ENCODE measurements around the gene TRPM3. TPM values are rescaled to one million over a fixed set of nuclear protein-coding genes. Genes with fewer than 3 reads are reported as not detected.

Gene TRPM3
- total and polyA plus RNA-seq, 2 experiments from 2014 or later: 0.24 TPM; not detected in 1

DNA sequence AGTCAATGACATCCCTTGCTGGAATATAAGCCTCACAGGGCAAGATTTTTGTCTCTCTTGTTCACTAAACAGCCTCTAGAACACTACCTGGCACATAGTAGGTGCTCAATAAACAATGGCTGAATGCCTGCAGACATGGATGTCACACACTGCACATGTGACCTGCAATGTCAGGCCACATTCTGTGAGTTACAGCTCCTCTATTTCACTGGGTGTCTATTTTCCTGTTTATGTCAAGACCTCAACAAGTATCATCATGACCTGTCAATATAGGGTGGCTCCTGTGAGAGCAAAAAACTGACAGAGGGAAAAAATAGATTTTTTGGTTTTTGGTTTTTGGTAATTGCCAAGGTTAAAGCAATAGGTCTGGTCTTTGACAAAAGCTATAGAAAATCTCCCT is 562.3 kb downstream of the TRPM3 start:
- Histone ChIP-seq H3K27ac (no peak overlapping the region), H3K9me3 (ENCODE audit: low read depth) (no peaks in the 10 kb centered on the region), H3K4me3 (no peak overlapping the region), H3K4me1 (ENCODE audit: low read depth) (no peaks in the 10 kb centered on the region), H3K27me3 (no peaks in the 10 kb centered on the region), H3K36me3 (no peaks in the 10 kb centered on the region)
- TF ChIP-seq, protein P1, sequence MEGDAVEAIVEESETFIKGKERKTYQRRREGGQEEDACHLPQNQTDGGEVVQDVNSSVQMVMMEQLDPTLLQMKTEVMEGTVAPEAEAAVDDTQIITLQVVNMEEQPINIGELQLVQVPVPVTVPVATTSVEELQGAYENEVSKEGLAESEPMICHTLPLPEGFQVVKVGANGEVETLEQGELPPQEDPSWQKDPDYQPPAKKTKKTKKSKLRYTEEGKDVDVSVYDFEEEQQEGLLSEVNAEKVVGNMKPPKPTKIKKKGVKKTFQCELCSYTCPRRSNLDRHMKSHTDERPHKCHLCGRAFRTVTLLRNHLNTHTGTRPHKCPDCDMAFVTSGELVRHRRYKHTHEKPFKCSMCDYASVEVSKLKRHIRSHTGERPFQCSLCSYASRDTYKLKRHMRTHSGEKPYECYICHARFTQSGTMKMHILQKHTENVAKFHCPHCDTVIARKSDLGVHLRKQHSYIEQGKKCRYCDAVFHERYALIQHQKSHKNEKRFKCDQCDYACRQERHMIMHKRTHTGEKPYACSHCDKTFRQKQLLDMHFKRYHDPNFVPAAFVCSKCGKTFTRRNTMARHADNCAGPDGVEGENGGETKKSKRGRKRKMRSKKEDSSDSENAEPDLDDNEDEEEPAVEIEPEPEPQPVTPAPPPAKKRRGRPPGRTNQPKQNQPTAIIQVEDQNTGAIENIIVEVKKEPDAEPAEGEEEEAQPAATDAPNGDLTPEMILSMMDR (IDR thresholded peaks at IDR 0.05; ENCODE audit: low read depth, low read length): no peak
- no peak for DNase-seq (ENCODE audit: low read depth in 1 of 2, low spot score in 1 of 2)

DNA sequence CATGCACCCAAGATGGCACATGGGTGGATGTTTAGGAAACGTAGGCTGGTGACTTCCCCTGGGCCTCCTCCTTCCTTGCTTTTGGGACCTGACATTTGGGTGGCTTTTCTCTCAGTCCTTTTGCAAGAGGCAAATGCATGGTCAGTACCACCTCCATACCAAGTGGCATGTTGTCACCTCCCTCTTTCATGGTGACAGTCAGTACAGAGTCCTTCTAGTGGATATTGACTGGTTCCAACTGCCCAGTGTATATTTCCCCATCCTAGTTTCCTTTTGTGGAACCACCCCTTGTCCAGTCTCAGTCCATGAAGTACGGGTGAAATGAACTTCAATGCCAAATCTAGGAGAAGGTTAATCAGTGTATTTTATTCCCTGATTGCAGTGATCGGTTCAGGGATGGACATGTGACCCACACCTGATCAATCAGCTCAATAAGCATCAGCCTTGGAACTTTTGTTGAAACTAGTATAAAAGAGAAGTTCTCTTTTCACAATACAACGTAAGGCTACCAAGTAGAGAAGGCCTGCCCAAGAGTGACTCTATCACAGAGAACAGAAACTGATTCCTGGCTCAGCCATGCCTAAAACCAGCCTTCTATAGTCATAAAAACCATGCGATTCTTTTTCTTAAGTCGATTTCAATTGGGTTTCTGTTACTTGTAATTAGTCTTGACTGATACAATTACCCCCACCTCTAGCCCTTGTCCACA is 563.6 kb downstream of the TRPM3 start:
- DNase-seq (ENCODE audit: low read depth in 1 of 2, low spot score in 1 of 2): no peak
- TF ChIP-seq, protein P1 (IDR thresholded peaks at IDR 0.05; ENCODE audit: low read depth, low read length): no peak

DNA sequence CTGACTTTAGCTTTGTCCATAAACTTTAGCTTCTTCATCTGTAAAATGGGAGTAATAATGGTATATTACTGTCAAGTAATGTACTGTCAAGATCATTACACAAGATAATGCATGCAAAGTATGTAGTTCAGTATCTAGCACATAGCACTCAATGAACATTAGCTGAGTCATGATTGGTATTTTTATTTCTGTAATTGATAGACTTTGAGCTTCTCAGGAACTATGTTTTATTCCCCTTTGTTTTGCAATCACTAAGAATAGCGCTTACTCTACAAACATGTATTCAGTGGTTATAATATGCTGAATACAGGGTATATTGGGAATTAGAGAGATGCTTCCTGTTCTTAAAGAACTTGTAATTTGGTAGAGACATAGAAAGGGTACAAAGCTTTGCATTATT is 564.6 kb downstream of the TRPM3 start:
- DNase-seq (ENCODE audit: low read depth in 1 of 2, low spot score in 1 of 2): no peak
- Histone ChIP-seq H3K27me3 (no peaks in the 10 kb centered on the region), H3K27ac (no peak overlapping the region)

More for the DNA sequence above, 563.6 kb downstream of the TRPM3 start:
- no peaks in the 10 kb centered on the region for H3K36me3 ChIP-seq
- no peak overlapping the region for H3K27ac ChIP-seq
- H3K4me3 ChIP-seq: no peak overlapping the region
- no peaks in the 10 kb centered on the region for H3K9me3 ChIP-seq (ENCODE audit: low read depth)
- no peaks in the 10 kb centered on the region for H3K27me3 ChIP-seq
- H3K4me1 ChIP-seq (ENCODE audit: low read depth): no peaks in the 10 kb centered on the region

DNA sequence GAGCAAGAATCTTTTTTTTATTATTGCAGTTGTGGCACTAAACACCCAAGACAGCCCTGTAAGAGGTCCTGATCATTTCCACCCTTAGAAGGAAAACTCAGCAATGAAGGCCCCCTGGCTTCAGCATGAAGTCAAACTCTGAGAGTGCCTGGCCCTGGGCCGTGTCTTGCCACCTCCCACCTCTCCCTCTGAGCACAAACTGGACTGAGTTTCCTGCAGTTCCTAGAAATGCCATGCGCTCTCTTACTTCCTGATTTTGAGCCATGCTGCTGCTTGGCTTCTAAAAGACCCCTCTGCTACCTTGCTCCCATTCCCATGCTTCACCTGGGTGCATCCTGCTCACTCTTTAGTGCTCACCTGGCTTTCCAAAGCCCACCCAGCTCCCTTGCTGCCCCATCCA is 566.5 kb downstream of the TRPM3 start:
- no peak for DNase-seq (ENCODE audit: low read depth in 1 of 2, low spot score in 1 of 2)
- Histone ChIP-seq H3K4me3 (no peak overlapping the region), H3K27ac (no peak overlapping the region), H3K36me3 (no peaks in the 10 kb centered on the region), H3K27me3 (no peaks in the 10 kb centered on the region), H3K4me1 (ENCODE audit: low read depth) (no peaks in the 10 kb centered on the region), H3K9me3 (ENCODE audit: low read depth) (no peaks in the 10 kb centered on the region)
- TF ChIP-seq, protein P1 (IDR thresholded peaks at IDR 0.05; ENCODE audit: low read depth, low read length): no peak

More for the DNA sequence above, 564.6 kb downstream of the TRPM3 start:
- H3K9me3 ChIP-seq (ENCODE audit: low read depth): no peaks in the 10 kb centered on the region
- H3K4me1 ChIP-seq (ENCODE audit: low read depth): no peaks in the 10 kb centered on the region
- no peak overlapping the region for H3K4me3 ChIP-seq
- H3K36me3 ChIP-seq: no peaks in the 10 kb centered on the region
- TF ChIP-seq, protein P1 (IDR thresholded peaks at IDR 0.05; ENCODE audit: low read depth, low read length): no peak

DNA sequence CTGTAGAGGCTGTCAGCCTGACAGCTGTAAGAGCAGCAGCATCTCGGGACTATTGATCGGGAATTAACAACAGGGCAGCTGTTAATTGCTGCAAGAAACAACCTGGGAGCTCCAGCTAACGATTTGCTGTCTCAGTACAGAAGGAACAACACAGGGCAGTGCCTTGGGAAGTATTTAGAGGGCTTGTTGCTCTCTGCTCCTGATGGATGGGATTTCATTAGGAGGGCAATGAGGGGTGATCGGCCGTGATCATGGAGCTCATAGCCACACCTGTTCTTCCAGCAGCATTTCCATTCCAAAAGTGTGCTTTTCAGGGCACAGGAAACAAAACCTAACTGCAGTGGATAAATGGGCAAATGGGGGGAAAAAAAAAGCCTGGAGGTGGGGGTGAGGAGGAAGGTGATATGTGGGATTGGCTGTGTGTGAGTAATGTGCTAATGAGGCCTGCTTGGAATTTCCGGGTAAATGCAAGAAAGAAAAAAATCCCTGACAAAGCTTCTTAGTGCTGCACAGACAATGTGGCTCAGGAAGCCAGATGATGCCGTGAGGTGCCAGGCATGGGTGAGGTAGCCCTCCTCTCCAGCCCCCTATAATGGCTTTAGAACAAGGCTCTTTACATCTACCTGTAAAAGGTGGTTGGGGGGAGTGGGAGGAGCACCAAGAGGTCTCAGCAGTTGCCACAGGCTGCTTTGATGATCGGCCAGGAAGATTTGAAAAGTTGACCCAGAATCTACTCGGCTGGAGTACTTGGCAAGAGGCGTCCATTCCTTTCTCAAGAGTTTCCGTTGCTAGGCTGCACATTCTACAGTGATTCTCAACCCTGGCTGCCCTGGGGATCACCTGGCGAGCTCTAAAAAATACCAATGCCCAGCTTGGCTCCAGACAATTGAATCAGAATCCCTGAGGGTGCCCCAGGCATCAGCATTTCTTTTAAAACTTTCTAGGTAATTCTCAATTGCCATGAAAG is 567.4 kb downstream of the TRPM3 start:
- TF ChIP-seq, protein P1 (IDR thresholded peaks at IDR 0.05; ENCODE audit: low read depth, low read length): no peak
- Histone ChIP-seq H3K4me3 (no peak overlapping the region), H3K4me1 (ENCODE audit: low read depth) (no peaks in the 10 kb centered on the region), H3K27me3 (no peaks in the 10 kb centered on the region), H3K36me3 (no peaks in the 10 kb centered on the region), H3K9me3 (ENCODE audit: low read depth) (no peaks in the 10 kb centered on the region), H3K27ac (no peak overlapping the region)
- peak in 1 of 2 donors; percentile 76 for DNase-seq (ENCODE audit: low read depth in 1 of 2, low spot score in 1 of 2)
